Measurements from ENCODE around the gene CSNK1A1.

DNA sequence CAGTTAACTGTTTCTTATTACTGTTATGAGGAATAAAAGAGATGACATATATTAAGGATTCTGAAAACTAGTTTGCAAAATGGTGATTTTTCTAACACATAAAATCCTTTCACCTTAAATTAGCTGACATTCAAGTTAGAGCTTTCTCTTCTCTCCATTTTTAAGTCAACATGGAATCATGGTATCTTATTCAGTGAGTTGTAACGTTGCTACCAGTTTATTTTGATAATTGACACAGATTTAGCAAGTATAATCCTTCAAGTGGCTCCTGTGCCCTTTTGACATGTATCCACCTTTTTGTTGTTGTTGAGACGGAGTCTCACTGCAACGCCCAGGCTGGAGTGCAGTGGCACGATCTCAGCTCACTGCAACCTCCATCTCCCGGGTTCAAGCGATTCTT lies 58.5 kb downstream of the CSNK1A1 start:
- no peak for TF ChIP-seq CTCF (IDR thresholded peaks at IDR 0.05)
- no peak for TF ChIP-seq EP300 (IDR thresholded peaks at IDR 0.05)
